ENCODE measurements around the gene CMYA5. TPM values are rescaled to one million over a fixed set of nuclear protein-coding genes. Genes with fewer than 3 reads are reported as not detected.

The CMYA5 gene
- total and polyA plus RNA-seq, 2 donors (not counting 3 experiments of a cell fraction or from before 2014, with no cell fraction given): 0.04 to 0.20 TPM

DNA sequence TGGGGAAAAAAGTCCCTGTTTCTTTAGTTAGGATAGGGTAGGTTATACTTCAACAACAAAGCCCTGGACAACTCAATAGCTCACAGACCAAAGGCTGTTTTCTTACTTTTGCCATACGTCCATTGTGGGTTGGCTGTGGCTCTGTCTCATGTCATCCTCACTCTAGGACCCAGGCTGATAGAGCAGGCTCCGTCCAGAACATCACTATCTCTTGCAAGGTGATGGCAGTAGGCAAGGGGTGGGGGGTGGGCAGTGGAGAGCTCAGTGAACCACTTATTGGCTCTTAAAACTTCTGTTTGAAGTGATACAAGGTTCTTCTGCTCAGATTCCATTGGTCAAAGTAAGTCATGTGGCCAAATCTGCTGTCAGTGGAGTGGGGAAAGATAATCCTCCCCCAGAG is 126.4 kb downstream of the CMYA5 start:
- BruUV-seq (replicated peaks): no TSS peak
- Histone ChIP-seq H3K36me3 (ENCODE audit: control insufficient read depth in 2 of 2, extremely low read depth in 1 of 2, insufficient read depth in 2 of 2, low read length in 2 of 2) (no peaks in the 10 kb centered on the region), H3K27ac (ENCODE audit: insufficient read depth, low read depth, low read length) (no peak overlapping the region), H3K9me1 (replicated peaks; ENCODE audit: control insufficient read depth, extremely low read depth, insufficient read depth, low read length) (no peaks in the 10 kb centered on the region), H3K27me3 (ENCODE audit: control insufficient read depth in 2 of 2, insufficient read depth in 2 of 2, low read length in 2 of 2) (no peaks in the 10 kb centered on the region), H3K9me3 (replicated peaks; ENCODE audit: control insufficient read depth, insufficient read depth, low read length) (no peaks in the 10 kb centered on the region), H3K79me2 (ENCODE audit: control insufficient read depth, insufficient read depth, low read length) (no peaks in the 10 kb centered on the region), H3K4me3 (replicated peaks in 1 of 3; ENCODE audit: insufficient read depth in 1 of 3, low read depth in 1 of 3, low read length in 3 of 3) (no peak overlapping the region), H4K20me1 (replicated peaks; ENCODE audit: control insufficient read depth, extremely low read depth, insufficient read depth, low read length) (no peaks in the 10 kb centered on the region), H3K4me2 (ENCODE audit: insufficient read depth, low read length) (no peak overlapping the region), H3K4me1 (ENCODE audit: control insufficient read depth, extremely low read depth, insufficient read depth, low read length) (no peaks in the 10 kb centered on the region), H3K9ac (replicated peaks; ENCODE audit: extremely low read depth, insufficient read depth, low read length) (no peak overlapping the region), H2AFZ (ENCODE audit: low read depth, low read length) (no peak overlapping the region)
- ChIA-PET POLR2A (no interaction called here), CTCF (no interaction called here)
- dilution Hi-C loops (cut with MboI; ENCODE audit: extremely low pct_ligation_motif_present, low sequenced_read_pairs) (no loop called here), intact Hi-C loops (cut with micrococcal nuclease) (no loop called here)
- DNase-seq (ENCODE audit: low read depth, low spot score): no peak
- no peak for TF ChIP-seq EZH2 (IDR thresholded peaks at IDR 0.05; ENCODE audit: borderline replicate concordance, low read depth, low read length, severe bottlenecking)
- no peak for TF ChIP-seq CTCF (IDR thresholded peaks at IDR 0.05; ENCODE audit: extremely low read depth in 1 of 2, insufficient read depth in 1 of 2, low read depth in 1 of 2, low read length in 2 of 2)
- TF ChIP-seq POLR2A (IDR thresholded peaks at IDR 0.05; ENCODE audit: low read depth, low read length): no peak
- TF ChIP-seq POLR2AphosphoS5 (IDR thresholded peaks at IDR 0.05; ENCODE audit: insufficient read depth, low read depth, low read length): no peak
- TF ChIP-seq MYC (IDR thresholded peaks at IDR 0.05; ENCODE audit: low read depth, low read length): no peak
- no peak for TF ChIP-seq MAX (IDR thresholded peaks at IDR 0.05; ENCODE audit: insufficient read depth, insufficient read length)
- TF ChIP-seq FOS (IDR thresholded peaks at IDR 0.05; ENCODE audit: borderline replicate concordance, insufficient read depth, low read length): no peak
- no peak for TF ChIP-seq GATA2 (IDR thresholded peaks at IDR 0.05; ENCODE audit: insufficient read depth, insufficient read length, low read depth, low read length)
- no peak for TF ChIP-seq JUN (IDR thresholded peaks at IDR 0.05; ENCODE audit: borderline replicate concordance, insufficient read depth, insufficient read length, low read depth)
- FAIRE-seq: no peak

Data from endothelial cell of umbilical vein (primary cell).